Measurements from ENCODE around the gene CFAP68.
A peak's percentile ranks its signal among the peaks of the same experiment; 100 is the strongest.
"Not testable (repeated sequence)": the region's sequence is repeated elsewhere in the genome, so short reads cannot be mapped to it uniquely, and the experiment has no call there.

CFAP68 gene

GRCh38 chr11:111917312-111917711, 38.0 kb downstream of the CFAP68 start:
- no peak for DNase-seq

- DNase-seq, result no peak
Observed at GRCh38 chr11:111917788-111918187, 38.4 kb downstream of the CFAP68 start.

GRCh38 chr11:111918390-111919256, 39.3 kb downstream of the CFAP68 start, which contains the start of gene C11orf52:
Gene C11orf52, plus strand, starts transcription at chr11:111918913. Its CDS starts 60 bp downstream, at chr11:111918973.
- no peak for DNase-seq

- no peak for DNase-seq
Observed at GRCh38 chr11:111920908-111921307, 41.6 kb downstream of the CFAP68 start.

- no peak for DNase-seq
Observed at GRCh38 chr11:111921541-111922230, 42.3 kb downstream of the CFAP68 start.

GRCh38 chr11:111922803-111923202, 43.5 kb downstream of the CFAP68 start:
- no peak for DNase-seq

- no peak for DNase-seq
Observed at GRCh38 chr11:111923351-111923788, 44.0 kb downstream of the CFAP68 start.

- no peak for DNase-seq
Observed at GRCh38 chr11:111923951-111924350, 44.6 kb downstream of the CFAP68 start.

GRCh38 chr11:111925953-111926352, 46.6 kb downstream of the CFAP68 start:
- no peak for DNase-seq

- DNase-seq, result peak; percentile 65 to 100 (median 98)
Observed at GRCh38 chr11:111926505-111927391, 47.4 kb downstream of the CFAP68 start.

- no peak for DNase-seq
Observed at GRCh38 chr11:111930472-111930871, 51.1 kb downstream of the CFAP68 start.

- DNase-seq, result no peak
Observed at GRCh38 chr11:111932611-111932950, 53.2 kb downstream of the CFAP68 start.

- not testable (repeated sequence) for DNase-seq
Observed at GRCh38 chr11:111933176-111933575, 53.8 kb downstream of the CFAP68 start.

- no peak for DNase-seq
Observed at GRCh38 chr11:111933872-111934271, 54.5 kb downstream of the CFAP68 start.

- no peak for DNase-seq
Observed at GRCh38 chr11:111934306-111934705, 55.0 kb downstream of the CFAP68 start.
